HL-60 (cell line): Measurements from ENCODE around the gene SUV39H1.

ENCODE experiments used
- DNase-seq, 2 experiments: peaks; one replicate each; pipeline ENCODE4 v3.0.0-alpha.2; 2010 to 2020; ENCODE audit warnings: low read depth in 1 of 2, low spot score in 1 of 2
- H3K27ac ChIP-seq: fragments of 250-450 bp; sonication (Bioruptor Pico); replicated peaks from 2 replicates; pipeline ENCODE4 v1.5.1; 2020; ENCODE audit warnings: mild to moderate bottlenecking, moderate library complexity
- H3K27me3 ChIP-seq: fragments of 250-450 bp; sonication (Bioruptor Pico); 2 replicates; pipeline ENCODE4 v1.5.1; 2021; ENCODE audit warnings: mild to moderate bottlenecking, moderate library complexity; ENCODE audit not compliant: insufficient read depth, poor library complexity, severe bottlenecking
- H3K4me3 ChIP-seq: replicated peaks from 2 replicates; pipeline ENCODE4 v1.5.1; 2011; ENCODE audit warnings: mild to moderate bottlenecking, control low read depth, low read length; ENCODE audit not compliant: insufficient read depth
- CTCF ChIP-seq: IDR thresholded peaks from one replicate; pipeline ENCODE4 v1.5.1; 2011; ENCODE audit warnings: low read length, control low read depth, inconsistent platforms; ENCODE audit not compliant: insufficient read depth
- GABPA ChIP-seq: IDR thresholded peaks from 2 replicates; pipeline ENCODE4 v1.6.1; 2012; ENCODE audit warnings: low read depth
- POLR2AphosphoS5 ChIP-seq: IDR thresholded peaks from 2 replicates; pipeline ENCODE4 v1.6.1; 2012; ENCODE audit warnings: low read depth
- REST ChIP-seq: IDR thresholded peaks from 2 replicates; pipeline ENCODE4 v1.6.1; 2012; ENCODE audit warnings: low read depth; ENCODE audit not compliant: insufficient replicate concordance
- SPI1 ChIP-seq: IDR thresholded peaks from 2 replicates; pipeline ENCODE4 v1.6.1; 2012; ENCODE audit warnings: low read depth, mild to moderate bottlenecking, borderline replicate concordance

SUV39H1 gene

GRCh38 chrX:48745222-48745621, 48.7 kb downstream of the SUV39H1 start:
- no peak overlapping the region for H3K4me3 ChIP-seq
- no peak for DNase-seq
- no peaks in the 10 kb centered on the region for H3K27me3 ChIP-seq
- no peak overlapping the region for H3K27ac ChIP-seq
- TF ChIP-seq GABPA (no peak), SPI1 (no peak), POLR2AphosphoS5 (no peak), CTCF (no peak), REST (no peak)

GRCh38 chrX:48747415-48748016, 51.0 kb downstream of the SUV39H1 start:
- H3K27me3 ChIP-seq, result no peaks in the 10 kb centered on the region
- no peak for TF ChIP-seq POLR2AphosphoS5
- TF ChIP-seq REST, result no peak
- TF ChIP-seq CTCF, result no peak
- no peak overlapping the region for H3K27ac ChIP-seq
- DNase-seq, result no peak
- no peak overlapping the region for H3K4me3 ChIP-seq

- Histone ChIP-seq H3K27ac (no peak overlapping the region), H3K27me3 (no peaks in the 10 kb centered on the region), H3K4me3 (no peak overlapping the region)
- TF ChIP-seq CTCF (no peak), SPI1 (no peak), GABPA (no peak), POLR2AphosphoS5 (no peak), REST (no peak)
- no peak for DNase-seq
Measured at GRCh38 chrX:48749182-48749581, 52.6 kb downstream of the SUV39H1 start.
